Lower lobe of right lung (tissue), 2 donors: ENCODE measurements around the gene UBE2J2. TPM values are rescaled to one million over a fixed set of nuclear protein-coding genes. Genes with fewer than 3 reads are reported as not detected.
A peak's percentile ranks its signal among the peaks of the same experiment; 100 is the strongest.

Source experiments
- ATAC-seq, 2 donors: fragments of 200-7000 bp; cut with Tn5 transposase; one replicate each; pipeline ENCODE4 v1.9.1; 2020 to 2022; ENCODE audit warnings: mild to moderate bottlenecking in 2 of 2, moderate library complexity in 2 of 2
- DNase-seq: peaks from one replicate; pipeline ENCODE4 v3.0.0-alpha.2; 2020
- H3K27ac ChIP-seq: fragments of 200-600 bp; one replicate; pipeline ENCODE4 v1.8.0; 2022
- H3K27me3 ChIP-seq: fragments of 200-600 bp; one replicate; pipeline ENCODE4 v1.8.0; 2022; ENCODE audit warnings: low read depth
- H3K36me3 ChIP-seq: fragments of 200-600 bp; one replicate; pipeline ENCODE4 v1.8.0; 2022; ENCODE audit warnings: mild to moderate bottlenecking
- H3K4me1 ChIP-seq: fragments of 200-600 bp; one replicate; pipeline ENCODE4 v1.8.0; 2022
- H3K4me3 ChIP-seq: fragments of 200-600 bp; one replicate; pipeline ENCODE4 v1.8.0; 2022; ENCODE audit warnings: mild to moderate bottlenecking
- H3K9me3 ChIP-seq: fragments of 200-600 bp; one replicate; pipeline ENCODE4 v1.8.0; 2022
- intact Hi-C: fragments of 100-400 bp; cut with DNase I; formaldehyde crosslinking; loops from one replicate; pipeline ENCODE4 v1.11.0; 2022
- total RNA-seq: library from RNA; stranded (reverse); fragmentation: NEBNext Ultra II Directional; extraction: Animal tissue kit (Norgen Biotek cat#: 25700); gene quantifications from one replicate; pipeline ENCODE4 v1.2.1, GENCODE V29; 2021
- TF ChIP-seq, protein P1 (sequence below): fragments of 200-600 bp; IDR thresholded peaks from one replicate; pipeline ENCODE4 v1.8.0; 2022; ENCODE audit warnings: antibody characterized with exemption, mild to moderate bottlenecking
- donor health status: DM: no; HTN: yes; CAD: no; lungs with severe emphysema.

The UBE2J2 gene
- total RNA-seq, 1 donor from 2014 or later: 49.9 TPM

DNA sequence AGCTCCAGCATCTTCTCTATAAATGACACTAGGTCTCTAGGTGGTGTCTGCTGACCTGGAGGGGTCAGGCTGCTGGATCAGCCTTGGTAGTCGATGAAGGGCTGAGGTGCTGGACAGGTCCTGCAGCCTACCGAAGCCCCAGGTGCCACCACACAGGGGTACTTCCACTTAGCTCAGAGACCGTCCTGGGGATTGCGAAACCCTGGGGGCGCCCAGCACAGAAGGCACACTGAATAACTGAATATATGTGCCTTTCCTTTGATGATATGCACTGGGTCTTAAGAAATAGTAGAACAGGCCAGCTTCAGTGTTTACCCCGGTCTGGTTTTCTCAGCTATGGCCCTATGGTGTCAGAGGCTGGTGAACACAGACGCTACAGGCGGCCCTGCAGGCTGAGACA lies 10.9 kb downstream of the UBE2J2 start:
- ATAC-seq (no peak), DNase-seq (no peak)
- Histone ChIP-seq H3K9me3 (no peaks in the 10 kb centered on the region), H3K27me3 (no peaks in the 10 kb centered on the region), H3K27ac (no peak overlapping the region), H3K4me1 (peaks cover 16% of the 10 kb centered on the region), H3K36me3 (peaks cover 88% of the 10 kb centered on the region), H3K4me3 (no peak overlapping the region)
- intact Hi-C loops: no loop called here
- TF ChIP-seq, protein P1, sequence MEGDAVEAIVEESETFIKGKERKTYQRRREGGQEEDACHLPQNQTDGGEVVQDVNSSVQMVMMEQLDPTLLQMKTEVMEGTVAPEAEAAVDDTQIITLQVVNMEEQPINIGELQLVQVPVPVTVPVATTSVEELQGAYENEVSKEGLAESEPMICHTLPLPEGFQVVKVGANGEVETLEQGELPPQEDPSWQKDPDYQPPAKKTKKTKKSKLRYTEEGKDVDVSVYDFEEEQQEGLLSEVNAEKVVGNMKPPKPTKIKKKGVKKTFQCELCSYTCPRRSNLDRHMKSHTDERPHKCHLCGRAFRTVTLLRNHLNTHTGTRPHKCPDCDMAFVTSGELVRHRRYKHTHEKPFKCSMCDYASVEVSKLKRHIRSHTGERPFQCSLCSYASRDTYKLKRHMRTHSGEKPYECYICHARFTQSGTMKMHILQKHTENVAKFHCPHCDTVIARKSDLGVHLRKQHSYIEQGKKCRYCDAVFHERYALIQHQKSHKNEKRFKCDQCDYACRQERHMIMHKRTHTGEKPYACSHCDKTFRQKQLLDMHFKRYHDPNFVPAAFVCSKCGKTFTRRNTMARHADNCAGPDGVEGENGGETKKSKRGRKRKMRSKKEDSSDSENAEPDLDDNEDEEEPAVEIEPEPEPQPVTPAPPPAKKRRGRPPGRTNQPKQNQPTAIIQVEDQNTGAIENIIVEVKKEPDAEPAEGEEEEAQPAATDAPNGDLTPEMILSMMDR: no peak

DNA sequence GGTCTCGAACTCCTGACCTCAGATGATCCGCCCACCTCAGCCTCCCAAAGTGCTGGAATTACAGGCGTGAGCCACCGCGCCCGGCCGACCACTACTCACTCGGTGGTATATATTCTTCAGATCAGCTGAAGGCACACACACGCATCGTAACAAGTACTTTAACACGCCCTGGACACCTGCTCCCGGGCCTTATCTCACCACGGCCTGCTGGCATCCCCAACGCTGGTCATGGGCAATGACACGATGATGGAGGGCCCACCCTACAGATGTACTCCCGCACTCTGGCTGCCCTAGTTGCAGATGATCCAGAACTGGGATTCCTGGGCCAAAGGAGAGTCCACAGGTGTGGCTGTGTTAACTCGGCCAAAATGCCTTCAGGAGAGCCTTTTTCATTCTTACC lies 11.6 kb downstream of the UBE2J2 start:
- Histone ChIP-seq H3K27ac (no peak overlapping the region), H3K4me3 (no peak overlapping the region), H3K27me3 (no peaks in the 10 kb centered on the region), H3K9me3 (no peaks in the 10 kb centered on the region), H3K36me3 (peaks cover 81% of the 10 kb centered on the region), H3K4me1 (peaks cover 16% of the 10 kb centered on the region)
- TF ChIP-seq, protein P1: no peak
- DNase-seq (no peak), ATAC-seq (no peak)
- intact Hi-C loops: no loop called here

DNA sequence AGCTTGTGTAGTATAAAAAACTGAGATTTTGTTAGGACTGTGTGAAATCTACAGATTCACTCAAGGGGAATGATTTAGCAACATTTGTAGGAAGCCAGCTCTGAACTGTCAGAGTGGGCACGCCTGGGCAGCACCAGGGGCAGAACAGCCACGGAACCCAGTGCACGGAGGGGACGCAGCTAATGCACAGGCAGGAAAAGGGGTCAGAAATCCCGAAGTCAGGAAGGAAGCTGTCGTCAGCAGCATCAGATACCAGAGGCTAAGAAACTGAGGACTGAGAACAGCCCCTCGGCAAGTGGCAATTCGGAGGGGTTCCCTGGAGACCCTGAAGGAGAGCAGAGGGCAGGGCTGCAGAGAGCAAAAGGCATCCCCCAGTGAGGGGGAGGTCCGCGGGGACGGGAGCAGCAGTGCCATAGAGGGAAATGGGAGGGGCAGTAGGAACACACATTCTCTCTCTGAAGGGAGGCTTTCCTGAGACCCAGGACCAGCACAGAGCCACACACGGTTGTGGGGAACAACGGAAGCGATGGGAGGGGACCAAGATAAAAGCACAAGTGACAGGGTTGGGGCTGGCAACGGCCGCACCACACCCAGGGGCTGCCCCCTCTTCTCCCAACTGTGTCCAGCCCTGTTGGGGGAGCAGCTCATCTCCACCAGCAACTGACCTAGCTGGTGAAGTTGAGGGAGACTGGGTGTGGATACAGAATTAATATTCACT lies 12.7 kb downstream of the UBE2J2 start:
- DNase-seq (no peak), ATAC-seq (no peak)
- Histone ChIP-seq H3K9me3 (no peaks in the 10 kb centered on the region), H3K4me1 (peaks cover 16% of the 10 kb centered on the region), H3K36me3 (peaks cover 81% of the 10 kb centered on the region), H3K27me3 (no peaks in the 10 kb centered on the region), H3K27ac (peak overlapping the region; percentile 4), H3K4me3 (no peak overlapping the region)
- intact Hi-C loops: no loop called here
- TF ChIP-seq, protein P1: no peak

DNA sequence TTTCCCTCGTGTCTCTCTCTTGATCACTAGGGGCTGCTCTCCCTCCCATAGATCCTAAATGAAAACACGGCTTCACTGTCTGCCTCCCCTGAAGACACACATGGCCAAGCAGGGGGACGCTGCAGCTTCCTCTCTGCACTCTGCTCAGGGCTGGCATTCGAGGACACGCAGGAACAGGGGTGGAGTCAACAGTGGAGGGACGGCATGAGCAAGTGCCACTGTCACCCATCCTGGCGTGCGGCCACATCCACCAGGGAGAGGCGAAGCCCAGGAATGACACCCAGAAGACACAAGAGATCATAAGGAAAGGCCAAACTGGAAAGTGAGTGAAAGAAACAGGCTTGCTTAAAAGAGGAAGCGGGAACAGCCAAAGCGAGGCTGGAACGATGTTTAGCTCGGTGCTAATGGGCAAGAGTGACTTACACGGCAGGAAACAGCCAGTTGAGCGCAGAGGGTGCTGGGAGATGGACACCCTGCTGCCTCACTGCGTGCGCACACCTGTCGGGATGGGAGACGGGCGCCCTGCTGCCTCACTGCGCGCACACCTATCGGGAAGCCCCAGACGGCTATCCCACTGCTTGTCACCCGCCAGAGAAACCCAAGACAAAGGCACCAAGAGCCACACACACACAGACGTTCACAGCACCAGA lies 13.6 kb downstream of the UBE2J2 start:
- intact Hi-C loops: no loop called here
- H3K27ac ChIP-seq: no peak overlapping the region
- peaks cover 16% of the 10 kb centered on the region for H3K4me1 ChIP-seq
- no peaks in the 10 kb centered on the region for H3K27me3 ChIP-seq
- ATAC-seq (no peak), DNase-seq (no peak)
- peaks cover 85% of the 10 kb centered on the region for H3K36me3 ChIP-seq
- no peaks in the 10 kb centered on the region for H3K9me3 ChIP-seq
- no peak overlapping the region for H3K4me3 ChIP-seq
- TF ChIP-seq, protein P1: no peak

DNA sequence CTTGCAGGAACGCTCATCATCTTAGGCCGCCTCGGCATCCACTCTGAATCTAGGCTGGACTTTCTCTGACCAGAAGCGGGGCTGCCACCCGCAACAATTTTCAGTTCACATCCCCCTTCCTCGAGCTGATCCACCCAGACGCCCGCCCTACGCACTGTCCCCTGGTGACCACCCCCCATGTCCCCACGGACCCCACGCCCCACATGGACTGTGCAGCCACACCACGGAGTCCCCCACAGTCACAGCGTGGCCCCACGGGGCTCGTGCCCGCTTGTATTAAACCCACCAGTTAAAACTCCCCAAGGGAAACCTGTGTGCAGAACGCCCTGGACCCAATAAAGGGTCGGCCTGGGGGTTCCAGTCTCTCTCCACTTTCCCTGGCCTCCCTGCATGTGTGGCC lies 14.1 kb downstream of the UBE2J2 start:
- Histone ChIP-seq H3K4me1 (peaks cover 16% of the 10 kb centered on the region), H3K27me3 (no peaks in the 10 kb centered on the region), H3K9me3 (no peaks in the 10 kb centered on the region), H3K27ac (no peak overlapping the region), H3K36me3 (peaks cover 85% of the 10 kb centered on the region), H3K4me3 (no peak overlapping the region)
- DNase-seq: no peak
- TF ChIP-seq, protein P1: no peak
- intact Hi-C loops: no loop called here
- no peak for ATAC-seq
